ENCODE measurements around the gene NINL.

- TF ChIP-seq CTCF (IDR thresholded peaks at IDR 0.05) (no peak), POLR2AphosphoS5 (IDR thresholded peaks at IDR 0.05) (no peak)
Measured at GRCh38 chr20:25489221-25489871, 96.0 kb downstream of the NINL start.
